Esophagus mucosa (tissue), 1 donor: ENCODE results near the gene VWA1. TPM values are rescaled to one million over a fixed set of nuclear protein-coding genes. Genes with fewer than 3 reads are reported as not detected.
"Not testable (repeated sequence)": the region's sequence is repeated elsewhere in the genome, so short reads cannot be mapped to it uniquely, and the experiment has no call there.

ENCODE experiments used
- ATAC-seq: fragments of 200-7000 bp; cut with Tn5 transposase; one replicate; pipeline ENCODE4 v1.9.1; 2020
- total RNA-seq: library from RNA; stranded (reverse); gene quantifications from one replicate; pipeline ENCODE4 v1.2.4, GENCODE V29; 2023
- donor health status: DM: yes; HTN: yes; CAD: no.

VWA1 gene
- total RNA-seq, 1 donor from 2014 or later, result 29.4 TPM

DNA sequence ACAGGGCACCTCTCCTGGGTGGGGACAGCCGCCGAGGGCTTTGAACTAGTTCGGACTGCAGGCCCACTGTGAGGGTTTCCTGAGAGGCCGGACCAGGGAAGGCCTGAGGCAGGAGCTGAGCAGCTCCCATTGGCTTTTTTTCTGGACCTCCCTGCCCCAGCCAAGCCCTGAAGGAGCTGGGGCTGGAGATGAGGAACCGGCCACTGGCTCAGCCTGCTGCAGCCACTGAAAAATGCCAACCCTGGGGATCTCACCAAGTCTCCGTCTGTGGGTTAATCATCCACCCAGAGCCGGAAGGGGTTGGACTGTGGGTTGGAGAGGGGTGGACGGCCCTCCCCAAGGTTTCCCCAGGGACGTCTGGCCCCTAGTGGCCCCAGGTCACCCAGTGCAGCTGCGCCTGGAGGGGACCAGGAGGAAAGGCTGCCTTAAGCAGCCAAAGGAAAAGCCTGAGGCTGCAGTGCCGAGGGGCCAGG, 2.5 kb downstream of the VWA1 start:
- ATAC-seq, result no peak

DNA sequence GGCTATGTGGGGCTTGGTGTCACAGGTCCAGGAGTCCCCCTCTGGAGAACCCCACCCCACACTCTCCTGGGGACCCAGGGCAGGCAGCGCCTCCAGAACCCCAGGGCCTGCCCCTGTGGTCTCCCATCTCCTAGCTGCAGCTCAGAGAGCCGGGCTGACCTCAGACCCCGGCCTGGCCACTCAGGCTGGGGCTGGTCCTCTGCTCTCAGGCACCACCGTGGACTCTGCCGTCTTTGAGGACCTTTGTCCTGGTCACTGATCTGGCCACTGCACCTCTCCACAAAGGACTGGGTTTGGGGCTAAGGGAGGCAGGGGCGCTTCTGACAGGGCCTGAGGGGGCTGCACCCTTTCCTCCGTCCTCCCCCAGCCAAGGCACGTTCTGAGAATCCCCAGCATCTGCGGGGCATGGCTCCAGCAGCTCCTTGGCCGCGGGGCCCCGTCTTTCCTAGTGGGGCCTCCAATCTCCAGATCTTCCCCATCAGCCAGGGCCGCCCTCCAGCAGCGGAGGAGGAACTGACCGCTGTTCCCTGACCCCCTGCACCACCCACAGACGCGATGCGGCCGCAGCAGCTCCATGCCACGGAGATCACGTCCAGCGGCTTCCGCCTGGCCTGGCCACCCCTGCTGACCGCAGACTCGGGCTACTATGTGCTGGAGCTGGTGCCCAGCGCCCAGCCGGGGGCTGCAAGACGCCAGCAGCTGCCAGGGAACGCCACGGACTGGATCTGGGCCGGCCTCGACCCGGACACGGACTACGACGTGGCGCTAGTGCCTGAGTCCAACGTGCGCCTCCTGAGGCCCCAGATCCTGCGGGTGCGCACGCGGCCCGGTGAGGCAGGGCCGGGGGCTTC, 3.3 kb downstream of the VWA1 start:
- no peak for ATAC-seq

DNA sequence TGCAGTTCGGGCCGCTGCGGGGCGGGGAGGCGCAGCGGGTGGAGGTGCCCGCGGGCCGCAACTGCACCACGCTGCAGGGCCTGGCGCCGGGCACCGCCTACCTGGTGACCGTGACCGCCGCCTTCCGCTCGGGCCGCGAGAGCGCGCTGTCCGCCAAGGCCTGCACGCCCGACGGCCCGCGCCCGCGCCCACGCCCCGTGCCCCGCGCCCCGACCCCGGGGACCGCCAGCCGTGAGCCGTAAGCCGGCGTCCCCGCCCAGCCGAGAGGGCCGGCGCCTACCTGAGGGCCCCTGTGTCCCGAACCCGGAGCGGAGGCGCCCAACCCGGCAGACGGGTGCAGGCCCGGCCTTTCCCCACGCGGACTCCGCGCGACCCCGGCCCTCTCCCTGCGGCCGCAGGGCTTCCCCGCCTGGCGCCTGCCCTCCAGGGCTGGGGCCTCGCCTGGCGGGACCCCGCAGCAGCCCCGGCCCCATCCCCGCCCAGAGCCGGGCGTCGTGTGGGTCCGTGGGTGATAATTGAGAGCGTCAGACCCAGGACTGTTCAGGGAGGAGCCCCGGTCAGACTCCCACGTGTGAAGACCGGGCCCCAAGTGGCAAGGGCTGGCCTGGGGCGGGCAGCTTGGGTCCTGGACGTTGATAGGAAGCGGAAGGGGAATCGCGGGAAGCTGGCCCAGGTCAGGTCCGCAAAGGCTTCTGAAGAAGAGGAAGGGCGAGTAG, 4.2 kb downstream of the VWA1 start:
- ATAC-seq, result no peak

DNA sequence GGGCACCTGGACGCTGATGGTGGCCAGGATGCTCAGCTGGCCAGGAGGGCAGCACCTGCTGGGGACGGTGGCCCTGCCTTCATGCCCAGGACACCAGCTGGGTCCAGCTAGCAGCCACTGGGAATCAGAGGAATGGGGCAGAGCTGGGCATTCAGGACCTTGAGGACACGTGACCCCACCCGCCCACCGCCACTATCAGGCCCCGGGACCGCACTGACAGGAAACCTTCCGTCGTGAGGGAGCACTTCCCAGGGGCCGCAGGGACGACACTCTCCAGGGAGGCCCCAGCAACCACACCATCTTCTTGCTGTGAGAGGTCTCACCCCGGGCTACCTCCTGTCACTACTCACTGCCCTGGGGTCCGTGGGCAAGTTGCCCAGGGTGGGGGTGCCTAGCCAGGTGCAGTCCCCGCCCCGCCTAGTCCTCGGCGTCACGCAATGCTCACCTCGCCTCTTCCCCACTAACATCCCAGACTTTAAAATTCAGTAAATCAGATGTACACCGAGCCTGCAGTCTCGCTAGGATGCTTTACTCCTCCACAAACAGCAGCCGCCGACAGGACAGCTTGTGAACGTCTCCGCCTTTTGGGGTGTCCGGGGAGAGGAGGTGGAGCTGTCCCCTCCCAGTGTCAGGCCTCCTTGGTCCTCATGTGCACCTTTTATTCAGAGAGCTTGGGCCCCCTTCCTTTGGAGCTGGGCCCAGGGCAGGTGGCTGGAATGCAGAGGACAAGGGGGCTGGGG, 4.9 kb downstream of the VWA1 start:
- ATAC-seq, result no peak

DNA sequence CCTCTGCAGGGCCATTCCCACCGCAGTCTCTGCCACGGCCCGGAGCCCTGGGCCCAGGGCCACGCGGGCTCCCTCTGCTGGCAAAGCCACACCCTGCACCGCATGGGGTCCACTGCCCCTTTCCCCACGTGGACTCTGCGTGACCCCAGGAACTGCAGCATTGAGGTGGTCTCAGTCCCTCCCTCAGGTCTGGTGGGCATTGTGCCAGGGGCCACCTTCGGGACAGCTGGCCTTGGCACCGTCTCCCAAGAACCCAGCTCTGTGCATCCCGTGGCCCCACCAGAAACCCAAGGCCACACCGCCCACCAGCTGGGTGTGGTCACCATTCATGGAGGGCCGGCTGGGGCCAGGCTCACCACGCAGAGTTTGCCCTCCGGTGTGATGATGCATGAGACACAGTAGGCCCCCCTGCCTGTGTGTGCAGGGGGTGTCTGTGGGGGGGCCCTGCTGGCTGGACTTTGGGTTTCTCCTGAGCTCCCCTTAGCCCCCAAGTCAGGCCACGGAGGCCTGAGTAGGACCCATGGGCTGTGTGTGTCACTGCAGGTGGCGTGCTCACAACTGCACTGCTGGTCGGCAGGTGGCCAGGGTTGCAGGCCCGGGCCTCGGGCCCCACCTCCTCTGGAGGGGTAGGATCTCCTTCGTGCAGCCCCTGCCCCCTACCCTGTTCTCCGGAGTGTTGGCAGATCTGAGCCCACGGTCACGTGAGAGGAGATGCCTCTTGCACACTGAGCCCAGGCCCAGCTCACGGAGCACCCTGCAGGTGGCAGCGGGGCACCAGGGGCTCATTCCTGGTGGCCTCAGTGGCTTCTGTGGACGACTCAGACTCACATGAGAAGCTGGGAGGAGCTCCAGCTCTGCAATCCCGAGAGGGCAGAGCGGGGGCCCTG, 5.8 kb downstream of the VWA1 start:
- peak; percentile 64 for ATAC-seq

DNA sequence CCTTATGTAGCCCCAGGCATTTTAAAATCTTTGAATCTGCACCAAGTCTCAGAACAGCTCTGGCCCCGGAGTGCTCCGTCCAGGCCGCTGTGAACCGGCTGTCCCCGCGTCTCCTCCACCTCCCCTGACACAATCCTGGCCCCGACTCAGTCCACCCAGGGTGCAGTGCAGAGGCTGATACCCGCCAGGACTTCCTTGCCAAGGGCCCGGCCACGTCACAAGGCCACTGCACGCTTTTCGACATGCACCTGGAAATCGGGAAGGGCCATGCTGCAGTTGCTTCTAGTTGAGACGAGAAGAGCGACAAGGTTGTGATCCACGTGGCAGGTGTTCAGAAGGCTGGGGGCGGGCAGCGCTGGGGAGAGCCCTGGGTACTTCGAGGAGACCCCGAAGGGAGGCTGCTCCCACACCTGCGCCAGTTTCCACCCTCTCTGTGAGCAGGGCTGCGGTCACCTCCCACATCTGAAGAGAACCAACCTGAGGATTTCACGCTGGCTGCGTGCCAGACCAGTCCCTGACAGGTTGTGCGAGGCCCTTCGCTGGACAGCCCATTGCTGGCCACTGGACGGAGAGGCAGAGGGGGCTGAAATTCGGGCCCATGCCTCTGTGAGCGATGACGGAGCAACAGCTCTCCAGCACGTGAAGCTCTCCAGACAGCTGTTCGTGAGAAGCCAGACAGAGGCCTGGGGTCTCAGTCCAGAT, 6.7 kb downstream of the VWA1 start:
- ATAC-seq, result no peak

DNA sequence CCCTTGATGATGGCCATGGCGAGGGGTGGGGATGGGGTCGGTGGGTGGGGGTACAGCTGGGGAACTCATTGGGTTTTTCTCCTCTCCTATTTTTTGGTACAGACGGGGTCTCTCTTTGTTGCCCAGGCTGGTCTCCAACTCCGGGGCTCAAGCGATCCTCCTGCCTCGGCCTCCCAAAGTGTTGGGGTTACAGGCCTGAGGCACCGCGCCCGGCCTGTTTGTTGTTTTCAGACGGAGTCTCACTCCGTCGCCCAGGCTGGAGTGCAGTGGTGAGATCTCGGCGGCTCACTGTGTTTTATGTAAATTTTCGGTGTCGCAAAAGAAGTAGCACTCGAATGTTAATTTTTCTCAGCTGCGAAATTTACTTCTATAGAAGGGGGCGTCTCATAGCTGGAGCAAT, 11.1 kb downstream of the VWA1 start:
- ATAC-seq, result not testable (repeated sequence)

DNA sequence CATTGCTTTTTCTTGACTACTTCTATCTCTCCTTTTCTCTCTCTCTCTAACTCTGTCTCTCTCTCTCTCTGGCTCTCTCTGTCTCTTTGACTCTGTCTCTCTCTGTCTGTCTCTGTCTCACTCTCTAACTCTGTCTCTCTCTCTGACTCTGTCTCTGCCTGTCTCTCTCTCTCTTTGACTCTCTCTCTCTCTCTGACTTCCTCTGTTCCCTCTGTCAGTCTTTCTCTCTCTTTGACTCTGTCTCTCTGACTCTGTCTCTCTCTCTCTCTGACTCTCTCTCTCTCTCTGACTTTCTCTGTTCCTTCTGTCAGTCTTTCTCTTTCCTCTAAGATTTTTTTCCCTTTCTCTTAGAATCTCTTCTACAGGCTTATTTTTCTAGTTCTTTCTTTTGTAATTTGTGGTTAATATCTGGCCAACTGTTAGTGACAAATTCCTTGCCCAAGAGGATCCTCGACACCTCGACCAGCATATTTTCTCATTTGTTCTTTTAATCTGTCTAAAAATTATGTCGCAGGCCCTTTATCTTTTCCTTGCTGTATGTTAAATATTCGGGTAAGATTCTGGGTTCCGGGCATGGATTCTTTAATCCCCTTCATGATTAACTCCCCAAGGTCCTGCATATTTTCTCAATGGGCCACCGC, 13.7 kb downstream of the VWA1 start, which contains the start of gene ATAD3C:
ATAD3C (plus strand) TSS at position 591 of the 641 bp plus-strand sequence. CDS start 995 bp downstream, outside the sequence.
- ATAC-seq, result no peak

DNA sequence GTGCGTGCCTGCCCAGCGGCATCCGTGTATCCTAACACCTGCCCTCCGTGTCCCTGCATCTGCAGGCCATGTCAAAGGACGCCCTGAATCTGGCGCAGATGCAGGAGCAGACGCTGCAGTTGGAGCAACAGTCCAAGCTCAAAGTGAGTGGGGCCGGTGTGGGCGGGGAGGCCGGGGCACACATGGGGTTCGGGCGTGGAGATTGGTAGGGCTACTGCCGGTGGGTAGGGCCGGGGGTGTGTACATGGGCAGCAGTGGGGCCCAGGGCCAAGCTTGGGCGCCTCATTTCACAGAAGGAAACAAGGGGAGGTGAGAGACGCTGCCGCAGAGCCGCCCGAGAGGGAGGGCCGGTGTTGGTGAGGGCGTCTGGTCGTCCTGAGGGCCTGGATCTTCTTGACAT, 15.1 kb downstream of the VWA1 start:
- ATAC-seq, result peak; percentile 10

DNA sequence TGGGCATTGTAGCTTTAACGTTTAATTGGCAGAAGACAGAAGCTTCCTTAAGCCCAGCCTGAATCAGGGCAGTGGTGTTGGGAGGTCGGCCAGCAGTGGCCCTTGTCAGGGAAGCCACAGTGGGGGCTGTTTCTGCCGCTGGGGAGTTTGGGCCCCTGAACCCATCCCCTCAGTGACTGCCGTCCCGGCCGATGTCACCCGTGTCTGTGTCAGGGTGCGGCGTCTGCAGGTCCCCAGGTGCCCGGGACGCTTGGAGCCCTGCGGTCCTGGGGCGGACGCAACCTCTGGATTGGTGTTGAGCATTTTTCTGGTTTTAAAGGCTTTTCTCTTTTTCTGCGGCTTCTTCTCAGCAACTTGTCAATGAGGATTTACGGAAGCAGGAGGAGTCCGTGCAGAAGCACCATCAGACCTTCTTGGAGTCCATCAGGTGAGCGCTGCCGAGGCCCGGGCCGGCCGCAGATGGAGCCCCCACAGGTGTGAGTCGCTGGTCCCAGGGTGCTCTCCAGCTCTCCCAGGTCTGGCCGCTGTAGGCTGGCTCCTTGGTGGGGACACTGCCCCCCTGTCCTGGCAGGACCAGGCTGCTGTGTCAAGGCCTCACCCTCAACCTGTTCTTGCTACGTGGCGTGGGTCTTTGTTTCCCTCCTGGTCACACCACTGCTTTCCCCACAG, 16.3 kb downstream of the VWA1 start:
- ATAC-seq, result no peak

DNA sequence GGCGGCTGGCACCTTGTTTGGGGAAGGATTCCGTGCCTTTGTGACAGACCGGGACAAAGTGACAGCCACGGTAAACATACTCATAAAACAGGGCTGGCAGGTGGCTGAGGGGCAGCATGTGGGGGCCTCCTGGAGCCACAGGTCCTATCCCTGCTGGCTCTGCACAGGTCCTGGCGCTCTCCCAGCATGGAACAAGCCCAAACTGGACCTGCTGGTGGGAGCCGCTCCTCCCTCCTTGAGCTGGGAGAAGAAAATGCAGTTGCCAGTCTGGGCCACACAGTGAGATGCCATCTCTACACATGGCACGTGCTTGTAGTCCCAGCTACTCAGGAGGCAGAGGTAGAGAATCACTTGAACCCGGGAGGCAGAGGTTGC, 16.9 kb downstream of the VWA1 start:
- peak; percentile 52 for ATAC-seq

DNA sequence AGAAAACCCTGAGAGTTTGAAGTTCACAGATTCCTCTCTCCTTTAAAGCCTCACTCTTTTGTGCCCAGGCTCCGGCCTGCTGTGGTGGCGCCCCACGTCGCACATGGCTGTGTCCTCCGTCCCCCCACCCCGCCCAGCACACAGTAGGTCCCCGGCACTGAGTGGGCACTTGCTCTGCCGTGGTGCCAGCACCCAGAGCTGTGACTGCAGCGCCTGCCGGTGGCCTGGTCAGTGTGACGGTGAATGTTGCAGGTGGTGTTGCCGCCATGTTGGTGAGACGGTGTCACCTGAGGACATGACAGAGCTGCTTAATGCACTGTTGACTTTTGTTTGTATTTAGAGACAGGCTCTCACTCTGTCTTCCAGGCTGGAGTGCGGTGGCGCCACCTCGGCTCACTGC, 17.4 kb downstream of the VWA1 start:
- no peak for ATAC-seq

DNA sequence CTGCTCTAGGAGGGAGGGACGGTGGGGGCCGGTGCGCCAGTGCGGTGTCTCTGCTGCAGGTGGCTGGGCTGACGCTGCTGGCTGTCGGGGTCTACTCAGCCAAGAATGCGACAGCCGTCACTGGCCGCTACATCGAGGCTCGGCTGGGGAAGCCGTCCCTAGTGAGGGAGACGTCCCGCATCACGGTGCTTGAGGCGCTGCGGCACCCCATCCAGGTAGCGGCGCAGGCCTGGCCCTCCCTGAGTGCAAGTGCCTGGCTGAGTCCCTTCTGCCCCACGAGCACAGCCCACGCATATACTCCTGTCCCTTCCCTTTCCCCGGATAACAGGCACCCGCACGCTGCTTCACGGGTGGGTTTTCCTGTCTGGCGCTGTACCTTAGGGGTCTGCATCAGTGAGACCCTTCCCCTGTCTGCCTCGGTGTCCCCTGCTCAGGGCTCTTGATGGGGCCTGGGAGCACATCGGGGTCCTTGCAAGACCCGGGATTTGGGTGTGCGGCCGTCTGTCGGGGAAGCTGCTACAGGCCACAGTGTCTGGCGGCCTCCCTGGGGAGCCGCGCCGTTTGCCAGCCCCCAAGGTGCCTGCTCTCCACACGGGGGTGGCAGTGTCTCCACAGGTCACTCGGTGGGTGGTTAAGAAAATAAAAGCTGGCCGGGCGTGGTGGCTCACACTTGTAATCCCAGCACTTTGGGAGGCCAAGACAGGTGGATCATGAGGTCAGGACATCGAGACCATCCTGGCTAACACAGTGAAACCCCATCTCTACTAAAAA, 19.0 kb downstream of the VWA1 start:
- not testable (repeated sequence) for ATAC-seq

DNA sequence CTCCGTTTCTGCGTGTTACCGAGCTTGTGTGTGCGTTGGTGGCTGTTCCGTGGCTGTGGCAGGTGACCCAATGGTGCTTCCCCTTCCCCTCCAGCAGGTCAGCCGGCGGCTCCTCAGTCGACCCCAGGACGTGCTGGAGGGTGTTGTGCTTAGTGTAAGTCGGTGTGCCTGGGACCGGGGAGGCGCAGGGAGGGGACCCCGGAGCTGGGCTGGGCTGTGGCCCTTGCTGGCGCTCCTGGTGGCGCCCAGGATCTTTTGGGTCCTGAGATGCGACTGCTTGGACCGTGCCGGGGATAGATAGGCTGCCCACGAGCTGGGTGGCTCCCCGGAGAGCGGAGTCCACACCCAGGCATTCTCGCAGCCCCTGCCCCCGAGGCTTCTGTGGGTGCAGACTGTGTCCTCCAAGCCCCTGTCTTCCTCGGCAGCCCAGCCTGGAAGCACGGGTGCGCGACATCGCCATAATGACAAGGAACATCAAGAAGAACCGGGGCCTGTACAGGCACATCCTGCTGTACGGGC, 19.9 kb downstream of the VWA1 start:
- no peak for ATAC-seq

DNA sequence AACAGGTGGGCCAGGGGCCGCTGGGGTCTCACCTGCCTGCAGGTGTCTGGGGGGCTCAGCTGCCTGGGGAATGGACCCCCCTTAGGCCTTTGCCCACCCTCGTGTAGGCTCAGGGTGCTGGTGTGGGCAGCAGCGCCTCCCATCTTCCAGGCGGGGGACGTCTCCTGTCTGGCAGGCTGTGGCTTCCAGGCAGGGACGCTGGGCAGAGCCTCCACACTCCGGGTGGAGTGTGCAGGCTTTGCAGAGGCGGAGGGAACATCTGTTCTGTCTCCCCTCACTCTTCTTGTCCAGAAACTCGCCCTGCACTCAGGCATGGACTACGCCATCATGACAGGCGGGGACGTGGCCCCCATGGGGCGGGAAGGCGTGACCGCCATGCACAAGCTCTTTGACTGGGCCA, 20.4 kb downstream of the VWA1 start:
- not testable (repeated sequence) for ATAC-seq

DNA sequence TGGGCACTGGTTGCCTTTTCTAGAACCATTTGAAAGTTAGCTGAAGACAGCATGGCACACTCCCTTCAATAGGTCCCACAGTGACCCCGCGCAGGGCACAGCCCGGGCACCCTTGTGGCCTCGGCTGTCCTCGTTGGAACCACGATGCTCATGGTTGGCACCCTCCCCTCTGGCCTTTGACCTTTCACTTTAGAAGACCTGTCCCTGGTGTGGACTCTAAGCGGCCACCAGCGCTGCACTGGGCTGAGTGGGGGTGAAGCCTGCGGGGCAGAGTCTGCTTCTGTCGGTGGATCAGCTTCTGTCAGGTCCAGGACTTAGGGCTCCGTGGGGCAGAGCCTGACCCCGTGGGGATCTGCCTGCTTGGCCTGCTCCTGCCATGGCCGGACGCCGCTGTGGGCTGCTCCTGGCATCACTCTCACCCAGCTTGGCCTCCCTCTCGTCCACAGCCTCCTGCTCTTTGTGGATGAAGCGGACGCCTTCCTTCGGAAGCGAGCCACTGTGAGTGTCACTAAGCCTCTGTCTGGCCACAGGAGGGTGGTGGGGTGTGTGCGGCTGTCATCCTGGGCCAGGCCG, 21.3 kb downstream of the VWA1 start:
- not testable (repeated sequence) for ATAC-seq

DNA sequence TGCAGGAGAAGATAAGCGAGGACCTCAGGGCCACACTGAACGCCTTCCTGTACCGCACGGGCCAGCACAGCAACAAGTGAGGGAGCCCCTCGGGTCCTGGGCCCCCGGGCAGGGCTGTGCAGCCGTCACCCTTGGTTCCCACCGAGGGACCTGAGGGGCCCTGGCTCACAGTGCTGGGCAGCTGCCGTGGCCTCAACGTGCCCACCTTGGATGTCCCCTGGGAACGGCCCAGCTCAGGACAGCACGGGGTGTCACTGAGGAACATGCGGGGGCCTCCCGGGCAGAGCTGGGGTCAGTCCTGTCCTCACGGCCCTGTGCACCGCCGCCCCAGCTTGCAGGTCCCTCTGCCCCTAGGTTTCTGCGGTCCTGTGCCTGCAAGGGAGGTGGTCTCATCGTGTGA, 23.7 kb downstream of the VWA1 start:
- ATAC-seq, result not testable (repeated sequence)

DNA sequence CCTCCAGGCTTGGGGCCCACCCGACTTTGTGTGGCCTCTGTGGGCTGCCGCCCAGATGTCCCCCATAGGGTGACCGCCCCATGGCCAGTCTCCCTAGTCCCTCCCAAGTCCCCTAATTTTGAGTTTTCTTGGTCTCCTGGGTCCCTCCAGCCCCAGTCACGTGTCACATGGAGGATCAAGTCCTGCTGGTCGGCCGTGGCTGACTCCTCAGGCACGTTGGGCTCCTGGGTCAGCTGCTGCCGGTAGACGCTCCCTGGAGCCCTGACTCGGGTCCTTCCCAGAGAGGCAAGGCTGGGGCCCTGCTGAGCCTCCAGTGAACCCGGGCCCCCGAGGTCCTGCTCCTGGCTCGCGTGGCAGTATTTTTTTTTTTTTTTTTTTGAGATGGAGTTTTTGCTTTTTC, 24.2 kb downstream of the VWA1 start:
- ATAC-seq, result not testable (repeated sequence)
